GM19193 (cell line): ENCODE data around the gene CDRT4.

Experiments
- POLR2A ChIP-seq: IDR thresholded peaks from 4 replicates; pipeline ENCODE4 v1.6.1; 2011; ENCODE audit not compliant: insufficient read depth, insufficient read length; ENCODE audit errors: extremely low read depth

Gene CDRT4

DNA sequence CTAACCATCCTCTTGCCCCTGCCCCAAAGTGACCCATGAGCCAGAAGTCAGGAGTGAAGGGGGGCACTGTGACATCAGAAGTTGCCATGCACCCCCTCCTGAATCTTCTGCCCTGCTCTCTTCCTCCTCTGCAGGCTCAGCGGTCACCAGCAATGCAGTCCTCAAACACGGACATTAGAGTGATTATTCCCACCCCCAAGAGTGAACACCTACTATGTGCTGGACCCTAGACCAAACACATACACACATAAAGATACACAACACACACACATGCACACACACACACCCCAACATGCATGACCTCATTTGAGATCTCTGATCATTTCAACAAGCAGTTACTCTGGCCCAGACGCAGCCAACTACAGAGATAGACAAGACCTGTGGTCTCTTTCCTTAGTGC lies at the start of gene CDRT4:
CDRT4 (minus strand) TSS at position 30 of the 400 bp plus-strand sequence. CDS start 27,383 bp downstream, outside the sequence.
- TF ChIP-seq POLR2A = no peak

- TF ChIP-seq POLR2A = no peak
These were observed 48.7 kb upstream of the CDRT4 start for GRCh38 chr17:15516150-15516549.

DNA sequence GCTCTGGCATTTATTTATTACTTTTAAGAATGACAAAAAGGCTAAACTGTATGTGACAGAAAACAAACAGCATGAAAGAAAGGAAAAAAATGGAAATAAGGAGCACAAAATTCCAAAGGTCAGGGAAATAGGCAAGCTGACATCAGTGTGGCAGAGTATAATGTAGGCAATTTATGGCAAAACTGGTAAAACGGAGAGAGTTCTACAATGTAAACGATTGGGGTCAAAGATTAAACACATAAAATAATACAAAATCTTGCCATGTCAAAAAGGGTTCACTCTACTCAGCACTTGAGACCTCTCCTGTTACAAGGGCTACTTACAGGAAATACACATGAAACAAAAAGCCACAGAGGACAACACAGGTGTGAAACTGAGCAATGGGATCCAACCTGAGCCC lies 47.0 kb upstream of the CDRT4 start:
- no peak for TF ChIP-seq POLR2A

DNA sequence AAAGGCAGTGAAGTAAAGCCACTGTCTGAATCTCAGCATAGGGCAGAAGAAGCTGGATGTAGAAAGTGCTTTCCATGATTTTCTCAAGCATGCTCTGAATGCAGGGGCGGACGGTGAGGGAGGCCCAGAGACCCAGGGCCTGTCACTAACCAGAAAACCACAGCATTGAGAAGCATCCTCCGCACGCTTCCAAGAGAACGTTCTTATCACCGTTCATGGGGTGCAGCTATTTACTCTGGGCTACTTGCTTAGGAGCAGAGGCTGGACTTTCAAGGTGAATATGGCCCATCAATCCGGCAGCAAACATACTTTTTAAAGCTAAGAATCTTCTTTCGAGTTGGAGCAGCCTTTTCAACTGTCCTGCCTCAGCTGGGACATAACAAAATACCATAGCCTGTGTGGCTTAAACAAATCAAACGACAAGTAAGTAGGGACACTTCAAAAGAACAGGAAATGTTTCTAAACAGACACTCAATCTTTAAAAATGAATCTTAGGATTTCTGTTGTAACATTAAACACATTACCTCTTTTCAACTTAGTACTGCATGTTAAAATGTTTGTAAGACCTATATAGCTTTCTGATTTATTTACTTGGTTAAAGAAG lies 46.5 kb upstream of the CDRT4 start:
- no peak for TF ChIP-seq POLR2A

DNA sequence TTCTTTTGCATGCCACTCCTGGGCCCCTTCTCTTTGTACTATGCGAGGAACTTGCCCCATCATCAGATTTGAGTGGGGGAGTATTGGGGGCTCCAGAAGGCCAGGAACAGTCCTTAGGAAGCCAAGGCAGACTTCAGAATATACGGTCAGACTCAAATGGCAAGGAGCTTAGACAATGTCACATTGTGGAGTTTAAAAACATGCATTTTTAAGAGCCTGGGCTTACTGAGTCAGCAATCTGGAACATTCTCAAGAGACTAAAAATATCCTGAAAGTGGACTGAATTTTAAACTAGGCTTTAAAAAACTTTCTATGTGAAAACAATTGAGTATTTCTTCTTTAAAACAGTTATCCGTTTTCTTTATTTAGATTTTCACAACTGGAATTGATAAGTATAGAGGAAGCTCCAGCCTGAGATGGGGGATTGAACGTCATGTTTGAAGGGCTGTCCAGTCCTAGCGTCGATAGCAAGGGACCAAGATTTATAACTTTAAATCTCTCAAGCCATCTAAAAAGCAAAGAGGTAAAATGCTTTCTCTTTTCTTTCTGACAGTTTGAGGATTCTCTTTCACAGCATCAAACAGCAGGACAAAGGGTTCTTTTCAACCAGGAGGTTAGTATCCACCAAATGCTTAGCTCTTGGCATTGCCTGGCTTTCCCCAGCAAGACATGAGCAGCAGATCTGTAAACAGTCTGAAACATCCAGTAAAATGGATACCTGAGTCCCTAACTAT lies 45.8 kb upstream of the CDRT4 start:
- no peak for TF ChIP-seq POLR2A

- TF ChIP-seq POLR2A = no peak
These were observed 44.8 kb upstream of the CDRT4 start for GRCh38 chr17:15512071-15512709.

GRCh38 chr17:15511142-15511541 lies 43.7 kb upstream of the CDRT4 start:
- no peak for TF ChIP-seq POLR2A

DNA sequence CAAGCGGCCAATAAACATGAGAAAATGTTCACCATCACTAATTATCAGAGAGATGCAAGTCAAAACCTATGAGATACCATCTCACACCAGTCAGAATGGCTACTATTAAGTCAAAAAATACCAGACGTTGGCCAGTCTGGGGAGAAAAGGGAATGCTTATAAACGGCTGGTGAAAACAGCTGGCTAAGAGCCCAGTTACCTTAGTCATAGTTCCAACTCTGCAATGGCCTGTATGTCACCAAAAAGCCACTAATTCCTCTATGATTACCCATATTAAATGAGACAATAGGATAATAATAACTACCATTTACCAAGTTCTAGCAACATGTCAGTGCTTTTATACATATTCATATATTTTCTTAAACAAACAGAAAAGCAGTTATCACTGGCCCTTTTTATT lies 42.9 kb upstream of the CDRT4 start:
- TF ChIP-seq POLR2A = no peak

GRCh38 chr17:15509095-15509494 lies 41.7 kb upstream of the CDRT4 start:
- TF ChIP-seq POLR2A = no peak

- no peak for TF ChIP-seq POLR2A
These were observed 41.0 kb upstream of the CDRT4 start for GRCh38 chr17:15508466-15508865.

DNA sequence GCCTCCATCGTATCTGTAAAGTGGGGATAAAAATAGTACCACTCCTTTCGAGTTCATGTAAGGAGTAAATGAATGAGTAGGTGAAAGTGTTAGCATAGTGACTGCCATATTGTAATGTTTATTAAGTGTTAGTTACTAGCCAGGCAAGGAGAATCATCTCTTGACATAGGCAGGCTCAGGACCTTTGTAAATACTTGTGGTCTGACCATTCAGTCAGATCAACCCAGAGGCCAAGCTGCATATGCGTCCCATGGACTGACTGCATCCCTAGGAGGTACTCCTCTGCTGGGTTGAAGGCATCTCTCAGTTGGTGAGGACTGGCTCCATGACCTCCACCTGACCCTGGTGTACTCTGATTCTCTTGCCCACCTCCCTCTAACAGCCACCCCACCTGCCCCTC lies 40.5 kb upstream of the CDRT4 start:
- TF ChIP-seq POLR2A = no peak

DNA sequence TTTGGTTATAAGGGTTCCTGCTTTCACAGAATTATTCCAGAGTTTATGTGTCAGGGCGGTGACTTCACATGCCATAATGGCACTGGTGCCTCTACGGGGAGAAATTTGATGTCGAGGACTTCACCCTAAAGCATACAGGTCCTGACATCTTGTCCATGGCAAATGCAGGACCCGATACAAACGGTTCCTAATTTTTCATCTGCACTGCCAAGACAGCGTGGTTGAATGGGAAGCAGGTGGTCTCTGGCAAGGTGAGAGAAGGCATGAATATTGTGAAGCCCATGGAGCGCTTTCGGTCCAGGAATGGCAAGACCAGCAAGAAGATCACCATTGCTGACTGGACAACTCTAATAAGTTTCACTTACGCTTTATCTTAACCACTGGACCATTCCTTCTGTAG lies 39.6 kb upstream of the CDRT4 start:
- no peak for TF ChIP-seq POLR2A

DNA sequence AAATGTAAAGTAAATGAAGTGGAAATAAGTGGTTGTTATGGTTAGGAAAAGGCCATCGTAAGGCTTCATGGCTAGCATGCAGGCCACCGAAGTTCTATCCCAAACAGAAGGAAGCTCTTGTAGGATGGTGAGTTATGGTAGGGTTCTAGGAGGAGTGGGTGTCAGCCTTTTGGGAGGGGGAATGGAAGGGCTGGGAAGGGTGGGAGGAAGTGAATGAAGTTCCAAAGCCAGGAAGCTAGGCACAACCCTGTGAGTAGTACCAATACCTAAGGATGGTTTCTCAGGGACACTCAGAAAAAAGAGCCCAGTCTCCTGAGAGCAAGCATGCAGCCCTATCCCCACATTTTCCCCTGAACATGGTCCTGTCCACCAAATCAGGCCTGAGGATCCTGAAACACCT lies 36.3 kb upstream of the CDRT4 start:
- TF ChIP-seq POLR2A = no peak

GRCh38 chr17:15502369-15503112 lies 35.1 kb upstream of the CDRT4 start:
- no peak for TF ChIP-seq POLR2A

GRCh38 chr17:15501793-15502192 lies 34.4 kb upstream of the CDRT4 start:
- TF ChIP-seq POLR2A = no peak

- no peak for TF ChIP-seq POLR2A
These were observed 33.9 kb upstream of the CDRT4 start for GRCh38 chr17:15501282-15501681.

DNA sequence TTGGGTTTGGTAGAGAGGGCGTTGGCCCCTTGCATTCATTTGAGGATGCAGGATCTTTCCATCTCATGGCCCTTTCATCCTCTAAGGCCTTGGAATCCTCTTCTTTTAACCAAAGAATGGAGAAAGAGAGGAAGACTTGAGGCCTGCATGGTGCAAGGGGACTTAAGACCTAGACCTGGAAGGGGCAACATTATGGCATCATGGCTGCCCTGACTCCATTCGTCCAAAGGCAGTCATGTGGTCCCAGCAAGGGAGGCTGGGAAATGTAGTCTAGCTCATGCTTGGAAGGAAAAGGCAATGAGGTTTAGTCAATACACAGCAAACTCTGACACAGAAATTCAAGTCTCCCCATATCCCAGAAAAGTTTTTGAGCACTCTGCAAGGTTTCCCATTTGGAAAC lies 30.7 kb upstream of the CDRT4 start:
- no peak for TF ChIP-seq POLR2A
